Measurements from ENCODE around the gene SAAL1.

SAAL1 gene

GRCh38 chr11:18088366-18088765, 17.5 kb downstream of the SAAL1 start:
- DNase-seq (ENCODE audit: low read depth in 3 of 3, low spot score in 1 of 3): no peak

- DNase-seq (ENCODE audit: low read depth in 3 of 3, low spot score in 1 of 3): no peak
These were observed 24.3 kb downstream of the SAAL1 start for GRCh38 chr11:18081551-18081950.

- no peak for DNase-seq (ENCODE audit: low read depth in 3 of 3, low spot score in 1 of 3)
These were observed 25.4 kb downstream of the SAAL1 start for GRCh38 chr11:18080451-18080850.

- DNase-seq (ENCODE audit: low read depth in 3 of 3, low spot score in 1 of 3): no peak
These were observed 27.0 kb downstream of the SAAL1 start for GRCh38 chr11:18078909-18079308.

- no peak for DNase-seq (ENCODE audit: low read depth in 3 of 3, low spot score in 1 of 3)
These were observed 30.4 kb downstream of the SAAL1 start for GRCh38 chr11:18075444-18075843.

- DNase-seq (ENCODE audit: low read depth in 3 of 3, low spot score in 1 of 3): no peak
These were observed 34.7 kb downstream of the SAAL1 start for GRCh38 chr11:18071098-18071705.

- no peak for DNase-seq (ENCODE audit: low read depth in 3 of 3, low spot score in 1 of 3)
These were observed 38.5 kb downstream of the SAAL1 start for GRCh38 chr11:18067372-18067771.

- DNase-seq (ENCODE audit: low read depth in 3 of 3, low spot score in 1 of 3): no peak
These were observed 39.3 kb downstream of the SAAL1 start for GRCh38 chr11:18066626-18067025.

GRCh38 chr11:18065572-18065971, 40.3 kb downstream of the SAAL1 start:
- DNase-seq (ENCODE audit: low read depth in 3 of 3, low spot score in 1 of 3): no peak

- DNase-seq (ENCODE audit: low read depth in 3 of 3, low spot score in 1 of 3): no peak
These were observed 41.3 kb downstream of the SAAL1 start for GRCh38 chr11:18064450-18065054.

- DNase-seq (ENCODE audit: low read depth in 3 of 3, low spot score in 1 of 3): no peak
These were observed 41.9 kb downstream of the SAAL1 start for GRCh38 chr11:18063862-18064434.

GRCh38 chr11:18063125-18063524, 42.8 kb downstream of the SAAL1 start:
- no peak for DNase-seq (ENCODE audit: low read depth in 3 of 3, low spot score in 1 of 3)

GRCh38 chr11:18061351-18061750, 44.5 kb downstream of the SAAL1 start:
- no peak for DNase-seq (ENCODE audit: low read depth in 3 of 3, low spot score in 1 of 3)

GRCh38 chr11:18056561-18057181, 49.2 kb downstream of the SAAL1 start:
- no peak for DNase-seq (ENCODE audit: low read depth in 3 of 3, low spot score in 1 of 3)

GRCh38 chr11:18054511-18055103, 51.3 kb downstream of the SAAL1 start:
- DNase-seq (ENCODE audit: low read depth in 3 of 3, low spot score in 1 of 3): no peak

- no peak for DNase-seq (ENCODE audit: low read depth in 3 of 3, low spot score in 1 of 3)
These were observed 55.0 kb downstream of the SAAL1 start for GRCh38 chr11:18050848-18051247.

GRCh38 chr11:18046116-18046777, 59.6 kb downstream of the SAAL1 start, which contains the start of gene TPH1:
Gene TPH1 (minus strand): TSS chr11:18046269. CDS start chr11:18040762, 5,507 bp downstream.
- DNase-seq (ENCODE audit: low read depth in 3 of 3, low spot score in 1 of 3): no peak

- no peak for DNase-seq (ENCODE audit: low read depth in 3 of 3, low spot score in 1 of 3)
These were observed 69.4 kb downstream of the SAAL1 start for GRCh38 chr11:18036456-18036855.

Measured in stimulated activated CD4-positive, alpha-beta T cell treated with anti-CD3 and anti-CD28 coated beads, TNF-alpha, amount 100 ng/mL, for 1 hour (primary cell).